Endothelial cell (in vitro differentiated cells): Measurements from ENCODE around the gene CHRM4. TPM values are rescaled to one million over a fixed set of nuclear protein-coding genes. Genes with fewer than 3 reads are reported as not detected.

Source experiments
- DNase-seq: peaks from one replicate; pipeline ENCODE4 v3.0.0; 2021; ENCODE audit warnings: low spot score
- H3K27ac Mint-ChIP-seq: one replicate; pipeline ENCODE4 v1.8.0; 2021; ENCODE audit warnings: mixed read lengths, inconsistent platforms; ENCODE audit not compliant: unreplicated experiment
- H3K27me3 Mint-ChIP-seq: one replicate; pipeline ENCODE4 v1.8.0; 2021; ENCODE audit warnings: mild to moderate bottlenecking, moderate library complexity, mixed read lengths, inconsistent platforms; ENCODE audit not compliant: unreplicated experiment
- H3K36me3 Mint-ChIP-seq: one replicate; pipeline ENCODE4 v1.8.0; 2021; ENCODE audit warnings: mild to moderate bottlenecking, low read depth, mixed read lengths, inconsistent platforms; ENCODE audit not compliant: unreplicated experiment
- H3K4me1 Mint-ChIP-seq: one replicate; pipeline ENCODE4 v1.8.0; 2021; ENCODE audit warnings: mild to moderate bottlenecking, mixed read lengths, inconsistent platforms; ENCODE audit not compliant: unreplicated experiment
- H3K4me3 Mint-ChIP-seq: one replicate; pipeline ENCODE4 v1.8.0; 2021; ENCODE audit warnings: mild to moderate bottlenecking, mixed read lengths, inconsistent platforms; ENCODE audit not compliant: unreplicated experiment
- H3K9me3 Mint-ChIP-seq: one replicate; pipeline ENCODE4 v1.8.0; 2021; ENCODE audit warnings: mixed read lengths, inconsistent platforms; ENCODE audit not compliant: unreplicated experiment
- microRNA-seq: library from miRNA; unstranded; fragments of <30 nt; microRNA quantifications from one replicate; pipeline ENCODE4, GENCODE V29; 2020; ENCODE audit not compliant: unreplicated experiment
- total RNA-seq: library from RNA; stranded (reverse); fragmentation: NEBNext Ultra II Directional; extraction: Animal tissue kit (Norgen Biotek cat#: 25700); gene quantifications from one replicate; pipeline ENCODE4 v1.2.1, GENCODE V29; 2021; ENCODE audit not compliant: unreplicated experiment
- TF ChIP-seq, protein P1 (sequence below): fragments of 200-600 bp; sonication (generic); IDR thresholded peaks from one replicate; pipeline ENCODE4 v1.5.0; 2021; ENCODE audit warnings: antibody characterized with exemption; ENCODE audit not compliant: unreplicated experiment

Gene CHRM4
- total RNA-seq, 1 donor from 2014 or later = not detected

DNA sequence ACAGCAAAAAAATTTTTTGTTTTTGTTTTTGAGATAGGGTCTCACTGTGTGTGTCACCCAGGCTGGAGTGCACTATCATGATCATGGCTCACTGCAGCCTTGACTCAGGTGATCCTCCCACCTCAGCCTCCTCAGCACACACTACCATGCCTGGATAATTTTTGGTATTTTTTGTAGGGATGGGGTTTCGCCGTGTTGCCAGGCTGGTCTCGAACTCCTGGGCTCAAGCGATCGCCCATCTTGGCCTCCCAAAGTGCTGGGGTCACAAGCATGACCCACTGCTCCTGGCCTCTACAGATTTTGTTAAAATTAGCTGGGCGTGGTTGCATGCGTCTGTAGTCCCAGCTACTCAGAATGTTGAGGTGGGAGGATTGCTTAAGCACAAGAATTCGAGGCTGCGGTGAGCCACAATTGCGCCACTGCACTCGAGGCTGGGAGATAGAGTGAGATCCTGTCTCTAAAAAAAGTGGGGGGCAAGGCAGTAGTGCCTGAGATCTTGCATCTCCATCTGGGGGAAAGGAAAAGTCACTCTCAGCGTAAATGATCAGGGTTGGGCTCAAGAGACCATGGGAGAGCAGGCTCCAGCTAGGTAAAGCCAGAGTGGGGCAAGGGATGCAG is 54.9 kb downstream of the CHRM4 start:
- H3K36me3 Mint-ChIP-seq = peaks cover 3% of the 10 kb centered on the region
- no peak overlapping the region for H3K4me3 Mint-ChIP-seq
- no peak overlapping the region for H3K27ac Mint-ChIP-seq
- no peaks in the 10 kb centered on the region for H3K9me3 Mint-ChIP-seq
- DNase-seq = no peak
- H3K4me1 Mint-ChIP-seq = peaks cover 36% of the 10 kb centered on the region
- peaks cover 25% of the 10 kb centered on the region for H3K27me3 Mint-ChIP-seq
- TF ChIP-seq, protein P1, sequence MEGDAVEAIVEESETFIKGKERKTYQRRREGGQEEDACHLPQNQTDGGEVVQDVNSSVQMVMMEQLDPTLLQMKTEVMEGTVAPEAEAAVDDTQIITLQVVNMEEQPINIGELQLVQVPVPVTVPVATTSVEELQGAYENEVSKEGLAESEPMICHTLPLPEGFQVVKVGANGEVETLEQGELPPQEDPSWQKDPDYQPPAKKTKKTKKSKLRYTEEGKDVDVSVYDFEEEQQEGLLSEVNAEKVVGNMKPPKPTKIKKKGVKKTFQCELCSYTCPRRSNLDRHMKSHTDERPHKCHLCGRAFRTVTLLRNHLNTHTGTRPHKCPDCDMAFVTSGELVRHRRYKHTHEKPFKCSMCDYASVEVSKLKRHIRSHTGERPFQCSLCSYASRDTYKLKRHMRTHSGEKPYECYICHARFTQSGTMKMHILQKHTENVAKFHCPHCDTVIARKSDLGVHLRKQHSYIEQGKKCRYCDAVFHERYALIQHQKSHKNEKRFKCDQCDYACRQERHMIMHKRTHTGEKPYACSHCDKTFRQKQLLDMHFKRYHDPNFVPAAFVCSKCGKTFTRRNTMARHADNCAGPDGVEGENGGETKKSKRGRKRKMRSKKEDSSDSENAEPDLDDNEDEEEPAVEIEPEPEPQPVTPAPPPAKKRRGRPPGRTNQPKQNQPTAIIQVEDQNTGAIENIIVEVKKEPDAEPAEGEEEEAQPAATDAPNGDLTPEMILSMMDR = no peak

DNA sequence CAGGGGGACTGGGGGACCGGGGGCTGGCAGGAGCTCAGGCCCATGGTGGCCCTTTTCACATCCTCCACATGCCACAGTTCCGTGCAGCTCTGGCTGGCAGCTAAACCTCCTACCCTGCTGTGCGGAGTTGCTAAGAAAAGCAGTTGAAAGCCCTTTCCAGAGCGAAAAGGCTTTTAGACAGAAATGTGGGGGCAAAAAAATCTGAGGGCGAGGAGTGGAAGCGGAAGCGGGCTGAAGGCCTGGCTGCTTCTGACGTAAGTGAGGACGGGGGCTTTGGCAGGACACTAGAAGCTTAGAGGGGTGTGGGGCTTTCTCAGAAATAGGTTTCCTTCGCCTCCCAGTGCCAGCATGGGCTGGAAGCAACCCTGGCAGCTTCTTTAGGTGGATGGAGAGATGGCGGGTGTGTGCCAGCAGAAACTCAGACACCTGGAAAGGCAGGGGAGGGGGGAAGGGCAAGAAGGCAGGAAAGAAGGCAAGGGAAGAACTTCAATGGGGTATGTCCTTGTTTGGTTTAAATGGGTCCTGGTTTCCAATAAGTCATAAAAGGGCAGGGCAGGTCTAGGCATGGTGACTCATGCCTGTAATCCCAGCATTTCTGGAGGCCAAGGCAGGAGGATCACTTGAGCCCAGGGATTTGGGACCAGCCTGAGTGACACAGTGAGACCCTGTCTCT is 55.5 kb downstream of the CHRM4 start:
- TF ChIP-seq, protein P1 = no peak
- no peaks in the 10 kb centered on the region for H3K9me3 Mint-ChIP-seq

DNA sequence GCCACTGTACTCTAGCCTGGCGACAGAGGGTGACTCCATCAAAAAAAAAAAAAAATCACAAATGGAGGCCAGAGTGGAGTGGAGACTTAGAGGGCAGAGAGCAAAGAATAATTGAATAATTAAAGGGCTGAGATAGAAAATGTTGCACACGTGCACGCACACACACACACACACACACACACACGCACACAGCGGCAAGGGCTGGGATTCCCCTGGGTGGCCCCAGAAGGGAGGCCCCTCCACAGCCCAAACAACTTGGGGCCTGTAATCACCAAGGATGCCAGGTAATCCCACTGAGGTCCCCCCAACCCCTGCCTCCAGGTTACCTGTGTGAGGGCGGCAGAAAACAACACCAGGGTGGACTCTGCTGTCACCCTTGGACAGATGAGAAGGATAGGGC is 56.3 kb downstream of the CHRM4 start:
- TF ChIP-seq, protein P1 = no peak
- Mint-ChIP-seq H3K36me3 (peaks cover 5% of the 10 kb centered on the region), H3K9me3 (no peaks in the 10 kb centered on the region), H3K4me3 (no peak overlapping the region), H3K27me3 (peaks cover 25% of the 10 kb centered on the region), H3K27ac (no peak overlapping the region), H3K4me1 (peaks cover 43% of the 10 kb centered on the region)
- DNase-seq = no peak

More for the DNA sequence above, 55.5 kb downstream of the CHRM4 start:
- no peak overlapping the region for H3K27ac Mint-ChIP-seq
- peaks cover 25% of the 10 kb centered on the region for H3K27me3 Mint-ChIP-seq
- peaks cover 36% of the 10 kb centered on the region for H3K4me1 Mint-ChIP-seq
- H3K36me3 Mint-ChIP-seq = peaks cover 5% of the 10 kb centered on the region
- no peak for DNase-seq
- no peak overlapping the region for H3K4me3 Mint-ChIP-seq

DNA sequence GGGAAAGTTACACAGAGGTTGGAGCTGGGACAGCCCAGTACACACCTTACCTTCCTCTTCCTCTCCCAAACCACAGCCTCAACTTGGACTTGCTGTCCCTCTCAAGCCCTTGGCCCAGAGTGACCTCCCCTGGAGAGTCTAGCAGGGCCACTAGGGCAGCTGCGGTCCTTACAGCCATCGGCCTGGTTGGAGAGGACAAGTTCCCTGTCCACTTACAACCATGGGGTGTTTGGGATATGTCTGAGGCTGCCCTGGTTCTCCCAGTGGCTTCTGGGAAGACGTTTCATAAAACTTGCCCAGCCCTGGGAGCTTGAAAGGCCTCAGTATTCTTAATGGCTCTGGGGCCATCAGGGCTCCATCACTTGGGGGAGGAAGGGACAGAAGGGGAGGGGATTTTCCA is 57.4 kb downstream of the CHRM4 start:
- Mint-ChIP-seq H3K36me3 (peaks cover 5% of the 10 kb centered on the region), H3K4me1 (peaks cover 43% of the 10 kb centered on the region), H3K4me3 (no peak overlapping the region), H3K27me3 (peaks cover 20% of the 10 kb centered on the region), H3K9me3 (no peaks in the 10 kb centered on the region), H3K27ac (no peak overlapping the region)
- TF ChIP-seq, protein P1 = no peak
- DNase-seq = no peak

Small RNA genes lying within 50 kb of the gene (microRNA-seq; reads per million reads assigned to microRNA genes)
- 1.0 reads per million, percentile 13 among the genes with 10 or more reads in this experiment for gene MIR4688

Other genes starting within 250 kb of the CHRM4 start
- gene CREB3L1, start 114.1 kb downstream of the CHRM4 start, total RNA-seq = 21.6 TPM
- gene DGKZ, start 44.3 kb downstream of the CHRM4 start, total RNA-seq = 127 TPM
- 553 TPM for gene MDK, start 10.1 kb downstream of the CHRM4 start, total RNA-seq
- 36.9 TPM for gene AMBRA1, start 202.2 kb upstream of the CHRM4 start, total RNA-seq
- 6.1 TPM for gene HARBI1, start 225.5 kb upstream of the CHRM4 start, total RNA-seq
- 85.6 TPM for gene ATG13, start 225.8 kb upstream of the CHRM4 start, total RNA-seq